Testis (tissue), 2 donors: ENCODE data around the gene ARID3A.

Source experiments
- CTCF ChIP-seq, 3 experiments: fragments of 450-650 bp in 2 of 3; fragments of 200-600 bp in 1 of 3; sonication (generic) in 1 of 3; IDR thresholded peaks; one replicate each; pipeline ENCODE4 v1.5.1; 2016 to 2019; ENCODE audit warnings: antibody characterized with exemption in 3 of 3, mild to moderate bottlenecking in 2 of 3, moderate library complexity in 1 of 3
- POLR2A ChIP-seq: fragments of 450-650 bp; IDR thresholded peaks from one replicate; pipeline ENCODE4 v1.6.1; 2017; ENCODE audit warnings: antibody characterized with exemption, mild to moderate bottlenecking, moderate library complexity

- TF ChIP-seq CTCF (IDR thresholded peaks at IDR 0.05) = no peak
- no peak for TF ChIP-seq POLR2A
Observed at GRCh38 chr19:961866-962620, 36.2 kb downstream of the ARID3A start.
